NCI-H1694 treated with DMSO at 0.1 percent for 48 hours (cell line): Measurements from ENCODE around the gene ASCC3.
A peak's percentile ranks its signal among the peaks of the same experiment; 100 is the strongest.
"Not testable (repeated sequence)": the region's sequence is repeated elsewhere in the genome, so short reads cannot be mapped to it uniquely, and the experiment has no call there.

Source experiments
- DNase-seq: peaks from one replicate; lab custom pipeline; 2025; lab: John Stamatoyannopoulos, UW

The ASCC3 gene

DNA sequence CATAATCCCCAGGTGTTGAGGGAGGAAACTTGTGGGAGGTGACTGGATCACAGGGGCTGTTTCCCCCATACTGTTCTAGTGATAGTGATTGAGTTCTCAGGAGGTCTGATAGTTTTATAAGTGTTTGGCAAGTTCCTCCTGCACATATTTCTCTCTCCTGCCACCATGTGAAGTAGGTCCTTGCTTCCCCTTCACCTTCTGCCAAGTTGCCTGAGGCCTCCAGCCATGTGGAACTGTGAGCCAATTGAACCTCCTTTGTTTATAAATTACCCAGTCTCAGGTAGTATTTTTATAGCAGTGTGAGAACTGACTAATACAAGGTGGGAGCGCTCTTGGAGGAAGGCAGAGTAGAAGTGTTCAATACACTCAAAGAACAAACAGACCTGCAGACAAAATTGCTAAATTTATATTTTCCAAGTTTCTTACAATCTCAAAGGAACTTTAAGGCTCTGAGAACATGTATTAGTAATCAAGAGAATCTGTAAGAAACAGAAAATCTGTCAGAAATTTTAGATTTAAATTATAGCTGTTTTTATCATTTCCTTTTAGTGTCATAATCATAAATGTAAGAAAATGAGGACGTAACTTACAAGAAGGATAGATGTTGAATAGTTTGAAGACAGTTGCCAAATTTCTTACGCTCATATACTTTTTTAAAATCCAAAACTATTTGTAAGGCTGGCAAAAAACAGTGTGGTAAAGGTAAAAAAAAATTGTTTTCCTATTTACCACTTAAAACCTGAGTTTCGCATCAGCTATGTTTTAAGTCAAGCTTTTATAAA, 77.7 kb downstream of the ASCC3 start:
- DNase-seq = no peak

DNA sequence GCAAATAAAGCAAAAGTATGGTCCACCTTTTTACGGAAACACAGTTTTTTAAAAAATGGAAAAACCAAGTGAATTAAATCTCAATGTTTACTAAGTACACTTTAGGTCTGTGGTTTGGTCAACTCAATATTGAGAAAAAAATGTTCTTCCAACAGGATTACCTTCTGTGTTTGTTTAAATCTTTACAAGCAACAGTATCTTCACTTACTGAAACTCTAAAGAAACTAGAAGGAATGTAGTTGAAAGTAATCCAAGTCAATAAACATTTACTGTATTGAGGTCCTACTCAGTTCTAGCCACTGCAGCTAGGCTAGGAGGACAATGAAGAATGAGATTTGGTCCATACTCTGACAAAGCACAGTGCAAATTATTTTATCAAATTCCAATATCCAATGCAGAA, 80.1 kb downstream of the ASCC3 start:
- no peak for DNase-seq

DNA sequence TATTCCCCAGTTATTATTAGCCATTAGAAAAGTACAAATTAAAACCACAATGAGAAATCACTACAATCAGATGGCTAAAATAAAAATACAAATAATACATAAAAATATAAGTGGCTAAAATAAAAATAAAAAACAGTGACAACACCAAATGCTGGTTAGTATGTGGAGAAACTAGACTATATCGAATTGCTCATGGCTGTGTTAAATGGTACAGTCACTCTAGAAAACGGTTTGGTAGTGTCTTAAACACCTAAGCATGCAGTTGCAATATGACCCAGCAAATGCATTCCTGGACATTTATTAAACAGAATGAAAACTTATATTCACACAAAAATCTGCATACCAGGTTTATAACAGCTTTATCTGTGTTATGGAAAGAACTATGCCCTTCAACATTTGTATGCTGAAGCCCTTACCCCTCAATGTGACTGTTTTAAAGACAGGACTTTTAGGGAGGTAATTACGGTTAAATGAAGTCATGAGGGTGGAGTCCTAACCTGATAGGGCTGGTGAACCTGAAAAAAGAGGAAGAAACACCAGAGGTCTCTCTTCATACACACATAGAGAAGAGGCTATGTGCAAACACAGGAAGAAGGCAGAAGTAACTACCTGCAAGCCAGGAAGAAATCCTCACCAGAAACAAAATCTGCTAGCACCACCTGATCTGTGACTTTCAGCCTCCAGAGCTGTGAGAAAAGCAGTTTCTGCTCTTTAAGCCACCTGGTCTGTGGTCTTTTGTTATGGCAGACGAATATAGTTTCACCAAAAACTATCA, 84.9 kb downstream of the ASCC3 start:
- no peak for DNase-seq

GRCh38 chr6:100790084-100790483, 91.0 kb downstream of the ASCC3 start:
- no peak for DNase-seq

- no peak for DNase-seq
These were observed 95.1 kb downstream of the ASCC3 start for GRCh38 chr6:100785982-100786381.

DNA sequence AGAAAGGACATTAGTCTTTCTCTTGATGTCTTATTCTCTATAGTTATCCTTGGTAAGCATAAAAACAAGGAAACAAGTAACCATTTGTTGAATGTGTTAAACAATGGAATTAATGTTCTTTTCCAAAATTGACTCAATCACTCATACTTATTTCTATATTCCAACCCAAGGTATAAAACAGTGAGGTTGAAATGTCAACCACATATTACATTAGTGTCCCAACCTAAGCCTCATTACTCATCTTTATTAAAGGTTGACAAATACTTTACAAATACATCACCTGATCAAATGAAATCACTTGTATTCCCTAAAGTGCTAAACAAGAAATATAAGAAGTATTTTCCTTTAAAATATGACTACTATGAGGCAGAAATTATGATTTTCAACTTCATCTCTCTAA, 100.5 kb downstream of the ASCC3 start:
- DNase-seq = no peak

GRCh38 chr6:100775667-100776066, 105.5 kb downstream of the ASCC3 start:
- DNase-seq = peak; percentile 1

GRCh38 chr6:100774681-100775080, 106.4 kb downstream of the ASCC3 start:
- DNase-seq = no peak

- no peak for DNase-seq
These were observed 112.2 kb downstream of the ASCC3 start for GRCh38 chr6:100768816-100769351.

DNA sequence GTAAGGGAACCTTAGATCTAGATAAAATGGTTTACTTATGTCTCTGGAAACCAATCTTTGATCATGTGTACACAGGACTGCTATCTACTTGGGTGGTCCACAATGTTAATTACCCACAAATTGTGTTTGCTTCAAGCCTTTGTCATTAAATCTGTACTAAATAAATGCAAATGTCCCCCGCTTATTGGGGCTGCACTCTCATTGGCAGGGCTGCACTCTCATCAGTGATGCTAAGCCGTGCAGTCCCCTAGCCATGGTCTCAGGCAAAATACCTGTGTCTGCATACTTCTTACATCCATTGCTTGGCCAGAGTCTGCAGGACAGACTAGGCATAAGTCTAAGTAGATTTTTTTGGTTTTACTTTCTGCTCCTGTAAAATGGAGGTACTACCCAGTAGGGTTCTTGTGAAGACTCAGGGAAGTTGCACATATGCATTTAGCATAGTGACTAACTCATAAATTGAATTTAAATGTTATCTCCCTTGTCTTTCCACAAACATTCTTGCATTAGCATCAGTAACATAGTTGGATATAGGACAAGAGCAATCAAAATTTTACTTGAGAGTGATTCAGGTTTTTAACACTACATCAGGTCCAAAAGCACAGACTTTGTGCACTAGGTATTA, 117.4 kb downstream of the ASCC3 start:
- no peak for DNase-seq

DNA sequence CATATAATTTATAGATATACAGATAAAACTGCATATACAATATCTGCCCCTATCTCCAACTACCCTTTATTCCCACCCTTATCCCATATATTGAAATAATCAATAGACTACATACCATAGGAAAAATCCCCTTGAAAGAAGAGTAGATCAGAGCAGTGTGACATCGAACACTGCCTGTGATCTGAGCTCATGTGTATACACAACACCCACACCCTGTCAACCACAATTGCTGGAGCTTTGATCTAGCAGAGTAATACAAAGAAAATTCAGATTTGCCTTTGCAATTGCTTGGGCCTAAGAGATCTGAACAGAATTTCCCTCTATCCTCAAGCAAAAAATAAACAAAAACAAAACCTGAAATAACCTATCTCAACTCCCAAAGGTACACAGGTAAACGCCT, 119.3 kb downstream of the ASCC3 start:
- DNase-seq = no peak

DNA sequence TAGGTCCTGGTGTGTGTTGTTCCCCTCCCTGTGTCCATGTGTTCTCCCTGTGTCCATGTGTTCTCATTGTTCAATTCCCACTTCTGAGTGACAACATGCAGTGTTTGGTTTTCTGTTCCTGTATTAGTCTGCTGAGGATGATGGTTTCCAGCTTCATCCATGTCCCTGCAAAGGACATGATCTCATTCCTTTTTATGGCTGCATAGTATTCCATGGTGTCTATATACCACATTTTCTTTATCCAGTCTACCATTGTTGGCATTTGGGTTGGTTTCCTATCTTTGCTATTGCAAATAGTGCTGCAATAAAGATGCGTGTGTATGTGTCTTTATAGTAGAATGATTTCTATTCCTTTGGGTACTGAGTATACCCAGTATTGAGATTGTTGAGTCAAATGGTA, 122.7 kb downstream of the ASCC3 start:
- not testable (repeated sequence) for DNase-seq

- DNase-seq = no peak
These were observed 127.7 kb downstream of the ASCC3 start for GRCh38 chr6:100753421-100753820.

- no peak for DNase-seq
These were observed 129.5 kb downstream of the ASCC3 start for GRCh38 chr6:100751590-100751989.

DNA sequence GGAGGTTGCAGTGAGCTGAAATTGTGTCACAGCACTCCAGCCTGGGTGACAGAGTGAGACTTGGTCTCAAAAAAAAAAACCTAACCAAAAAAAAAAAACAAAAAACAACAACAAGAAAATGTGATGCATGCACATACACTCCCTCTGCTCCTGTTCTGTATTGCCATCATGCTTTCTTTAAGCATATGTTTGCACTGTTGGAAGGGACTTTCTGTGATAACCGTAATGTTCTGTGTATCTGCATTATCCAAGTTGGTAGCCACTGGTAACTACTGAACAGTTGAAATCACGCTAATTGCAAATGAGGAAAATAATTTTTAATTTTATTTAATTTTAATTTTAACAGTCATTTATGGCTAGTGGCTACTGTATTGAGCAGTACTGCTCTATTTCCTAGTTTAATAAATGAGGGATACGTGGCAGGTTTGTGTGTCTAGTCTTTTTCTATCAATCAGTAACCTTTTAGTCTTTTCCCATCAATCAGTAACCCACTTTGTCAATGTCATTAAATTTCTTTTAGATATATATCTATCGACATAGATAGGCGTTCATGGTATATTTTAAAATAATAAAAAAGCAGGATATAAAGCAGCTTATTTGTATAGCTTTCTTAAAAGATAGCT, 135.6 kb downstream of the ASCC3 start:
- DNase-seq = no peak

- DNase-seq = no peak
These were observed 140.7 kb downstream of the ASCC3 start for GRCh38 chr6:100740439-100740838.

GRCh38 chr6:100737720-100738119, 143.4 kb downstream of the ASCC3 start:
- not testable (repeated sequence) for DNase-seq

- DNase-seq = no peak
These were observed 149.7 kb downstream of the ASCC3 start for GRCh38 chr6:100731411-100731810.

GRCh38 chr6:100730001-100730980, 150.8 kb downstream of the ASCC3 start:
- DNase-seq = peak; percentile 4

GRCh38 chr6:100726666-100727065, 154.5 kb downstream of the ASCC3 start:
- DNase-seq = peak; percentile 48

DNA sequence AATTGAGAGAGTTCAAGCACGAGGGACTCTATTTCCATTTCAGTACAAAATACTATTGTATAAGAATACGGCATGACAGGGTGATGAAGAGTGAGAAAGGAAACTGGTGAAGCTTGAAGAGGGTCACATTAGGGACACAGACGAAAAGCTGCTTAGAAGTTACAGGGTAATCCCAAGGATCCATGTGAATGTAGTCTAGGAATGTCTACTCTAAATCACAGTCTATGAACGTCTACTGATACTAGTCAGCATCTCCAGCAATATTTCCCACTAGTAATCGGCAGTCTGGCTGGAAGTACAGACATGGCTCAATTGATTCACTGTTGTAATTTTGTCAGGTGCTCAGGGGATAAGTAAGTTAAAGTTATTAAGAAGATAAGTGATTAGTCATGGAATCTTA, 156.4 kb downstream of the ASCC3 start:
- DNase-seq = no peak
